ENCODE results near the gene MBOAT7. TPM values are rescaled to one million over a fixed set of nuclear protein-coding genes. Genes with fewer than 3 reads are reported as not detected.

The MBOAT7 gene
- total and polyA plus RNA-seq, 2 of the 4 experiments (the other 2 are of a cell fraction) = 11.3 to 121 TPM

DNA sequence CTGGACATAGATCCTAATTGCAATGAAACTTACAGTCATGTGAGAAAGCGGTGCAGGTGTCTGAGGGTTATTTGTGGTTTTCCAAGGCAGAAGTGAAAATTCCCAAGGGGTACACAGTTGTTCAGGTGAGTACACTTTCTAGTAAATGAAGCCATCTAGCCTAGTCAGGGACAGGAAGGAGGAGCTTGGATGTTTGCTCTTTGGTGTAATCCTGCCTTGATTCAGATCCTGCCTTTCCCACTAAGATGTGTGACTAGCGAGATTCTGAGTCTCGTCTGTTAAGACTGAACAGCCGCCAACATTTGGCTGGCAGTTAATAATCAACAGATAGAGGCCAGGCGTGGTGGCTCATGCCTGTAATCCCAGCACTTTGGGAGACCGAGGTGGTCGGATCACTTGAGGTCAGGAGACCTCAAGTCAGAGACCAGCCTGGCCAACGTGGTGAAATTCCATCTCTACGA lies 13.8 kb upstream of the MBOAT7 start:
- POLR2A ChIA-PET (ENCODE audit: unreplicated experiment) = interaction anchor here (0.6 kb wide), 1 partner anchor 22 kb away, joined by 4 read pairs; no protein-coding TSS in a partner anchor
- H3K4me1 ChIP-seq (ENCODE audit: control insufficient read depth, insufficient read depth, low read length) = peaks cover 12% of the 10 kb centered on the region
- H3K27ac ChIP-seq (ENCODE audit: insufficient read depth, low read length) = no peak overlapping the region

More for the DNA sequence above, 13.8 kb upstream of the MBOAT7 start:
- H3K79me1 ChIP-seq (ENCODE audit: low read depth in 1 of 2, low read length in 2 of 2) = peaks cover 11 to 71% of the 10 kb centered on the region in 2 experiments
- DNase-seq (peak; percentile 13), ATAC-seq (ENCODE audit: low read depth) (no peak)
- BruUV-seq (replicated peaks) = no TSS peak
- H2AK9ac ChIP-seq (replicated peaks; ENCODE audit: low read depth, low read length, poor library complexity) = no peak overlapping the region
- peaks cover 18% of the 10 kb centered on the region for H3K9me1 ChIP-seq (ENCODE audit: insufficient read depth, low read length)
- no peak overlapping the region for H2BK120ac ChIP-seq (ENCODE audit: low read depth, low read length)
- no peak overlapping the region for H3K56ac ChIP-seq (ENCODE audit: extremely low read depth, insufficient read depth, low read length)
- WGBS, 2 experiments (ENCODE audit: extremely low coverage in 2 of 2, insufficient read length in 1 of 2) = 61% methylated on average over 7 of the region's 9 CpGs; no CpG with 5 or more reads in 1 of the 2 experiments
- H2AK5ac ChIP-seq (ENCODE audit: low read depth, low read length) = no peak overlapping the region
- H3K4ac ChIP-seq (ENCODE audit: low read depth, low read length) = no peak overlapping the region
- dilution Hi-C loops (cut with HindIII; ENCODE audit: low sequenced_read_pairs, unreplicated experiment) = no loop called here
- intact Hi-C loops (cut with micrococcal nuclease) = no loop called here
- TF ChIP-seq MAFK (IDR thresholded peaks at IDR 0.05; ENCODE audit: low read depth, low read length) = no peak
- TF ChIP-seq, protein P1, sequence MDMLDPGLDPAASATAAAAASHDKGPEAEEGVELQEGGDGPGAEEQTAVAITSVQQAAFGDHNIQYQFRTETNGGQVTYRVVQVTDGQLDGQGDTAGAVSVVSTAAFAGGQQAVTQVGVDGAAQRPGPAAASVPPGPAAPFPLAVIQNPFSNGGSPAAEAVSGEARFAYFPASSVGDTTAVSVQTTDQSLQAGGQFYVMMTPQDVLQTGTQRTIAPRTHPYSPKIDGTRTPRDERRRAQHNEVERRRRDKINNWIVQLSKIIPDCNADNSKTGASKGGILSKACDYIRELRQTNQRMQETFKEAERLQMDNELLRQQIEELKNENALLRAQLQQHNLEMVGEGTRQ (IDR thresholded peaks at IDR 0.05; ENCODE audit: low read depth, low read length) = no peak
- TF ChIP-seq FOS (IDR thresholded peaks at IDR 0.05; ENCODE audit: low read depth, low read length) = no peak
- TF ChIP-seq CEBPB (IDR thresholded peaks at IDR 0.05; ENCODE audit: low read depth, low read length) = no peak
- no peak for TF ChIP-seq MXI1 (IDR thresholded peaks at IDR 0.05; ENCODE audit: borderline replicate concordance, low read depth, low read length)
- no peak for TF ChIP-seq NFE2L2 (IDR thresholded peaks at IDR 0.05; ENCODE audit: low read depth, low read length)
- TF ChIP-seq CTCF (conservative IDR thresholded peaks at IDR 0.05; ENCODE audit: low read depth, low read length) = no peak
- no peak for TF ChIP-seq SMC3 (IDR thresholded peaks at IDR 0.05; ENCODE audit: low read depth, low read length)
- TF ChIP-seq RFX5 (IDR thresholded peaks at IDR 0.05; ENCODE audit: low read depth, low read length) = no peak
- TF ChIP-seq POLR2A (IDR thresholded peaks at IDR 0.05; ENCODE audit: low read depth, low read length) = no peak
- no peak for TF ChIP-seq CHD1 (IDR thresholded peaks at IDR 0.05; ENCODE audit: low read depth, low read length)
- TF ChIP-seq RCOR1 (IDR thresholded peaks at IDR 0.05; ENCODE audit: insufficient replicate concordance, low read length) = no peak
- no peak for TF ChIP-seq MAZ (IDR thresholded peaks at IDR 0.05; ENCODE audit: borderline replicate concordance, low read depth, low read length)
- TF ChIP-seq ELK1 (IDR thresholded peaks at IDR 0.05; ENCODE audit: borderline replicate concordance, low read depth, low read length) = no peak
- no peak for TF ChIP-seq RAD21 (IDR thresholded peaks at IDR 0.05; ENCODE audit: low read length)
- no peak overlapping the region for H3K18ac ChIP-seq (ENCODE audit: low read depth, low read length)
- in situ Hi-C loops (cut with MboI; ENCODE audit: low sequenced_read_pairs) = loop anchor here (10.0 kb wide), 1 partner anchor 252 kb away; no protein-coding TSS in a partner anchor
- H3K4me3 ChIP-seq (ENCODE audit: insufficient read depth, low read depth, low read length) = no peak overlapping the region
- H3K27me3 ChIP-seq (ENCODE audit: control insufficient read depth, insufficient read depth, low read length) = no peaks in the 10 kb centered on the region
- H4K5ac ChIP-seq (ENCODE audit: low read depth, low read length) = no peak overlapping the region
- no peak overlapping the region for H4K8ac ChIP-seq (ENCODE audit: low read depth in 2 of 2, low read length in 2 of 2)
- peaks cover 75% of the 10 kb centered on the region for H4K20me1 ChIP-seq (ENCODE audit: insufficient read depth, low read length)
- no peak overlapping the region for H2BK15ac ChIP-seq (ENCODE audit: low read depth, low read length)
- H3K9me3 ChIP-seq (ENCODE audit: control insufficient read depth, insufficient read depth, low read length) = no peaks in the 10 kb centered on the region
- H3K14ac ChIP-seq (replicated peaks; ENCODE audit: low read depth, low read length) = no peak overlapping the region
- H3K9ac ChIP-seq (ENCODE audit: low read depth, low read length) = 0 out of 2 replicates have a peak overlapping the region, but pooled peaks have one; percentile 51
- no peak overlapping the region for H2AFZ ChIP-seq (replicated peaks; ENCODE audit: low read length, poor library complexity)
- H2BK5ac ChIP-seq (ENCODE audit: low read depth, low read length, poor library complexity, severe bottlenecking) = no peak overlapping the region
- H2BK20ac ChIP-seq (ENCODE audit: low read depth, low read length) = no peak overlapping the region
- CTCF ChIA-PET = no interaction called here
- H3K36me3 ChIP-seq (ENCODE audit: control insufficient read depth, insufficient read depth, low read length) = peaks cover 57% of the 10 kb centered on the region
- H4K91ac ChIP-seq (ENCODE audit: insufficient read depth, low read depth, low read length) = no peak overlapping the region
- no peak overlapping the region for H3K4me2 ChIP-seq (ENCODE audit: low read depth, low read length)
- no peak overlapping the region for H3K23ac ChIP-seq (ENCODE audit: low read depth, low read length)

Measured in IMR-90 (cell line).